ENCODE results near the gene ITGA5.
"Not testable (repeated sequence)": the region's sequence is repeated elsewhere in the genome, so short reads cannot be mapped to it uniquely, and the experiment has no call there.

Gene ITGA5

GRCh38 chr12:54369597-54370131 lies 49.4 kb downstream of the ITGA5 start:
- no peak for DNase-seq

GRCh38 chr12:54368709-54369596 lies 50.1 kb downstream of the ITGA5 start:
- peak; percentile 65 to 87 (median 82) for DNase-seq

GRCh38 chr12:54368025-54368708 lies 50.9 kb downstream of the ITGA5 start:
- DNase-seq, result no peak

- DNase-seq, result peak in 2 of 6 experiments; percentile 12 to 16
These were observed 54.7 kb downstream of the ITGA5 start, which contains the start of gene GPR84 for GRCh38 chr12:54364413-54364812. Gene GPR84 (minus strand): TSS chr12:54364486. CDS start chr12:54363851, 635 bp downstream.

- DNase-seq, result no peak
These were observed 55.4 kb downstream of the ITGA5 start for GRCh38 chr12:54363618-54364017.

- no peak for DNase-seq
These were observed 56.0 kb downstream of the ITGA5 start for GRCh38 chr12:54363047-54363446.

GRCh38 chr12:54360717-54361456 lies 58.2 kb downstream of the ITGA5 start:
- peak; percentile 6 to 44 (median 28) for DNase-seq

- no peak for DNase-seq
These were observed 59.2 kb downstream of the ITGA5 start for GRCh38 chr12:54359762-54360351.

GRCh38 chr12:54358945-54359761 lies 59.9 kb downstream of the ITGA5 start:
- DNase-seq, result peak; percentile 85 to 96 (median 94)

GRCh38 chr12:54358191-54358944 lies 60.7 kb downstream of the ITGA5 start:
- peak in 5 of 6 experiments; percentile 8 to 60 (median 45) for DNase-seq

GRCh38 chr12:54357506-54358190 lies 61.4 kb downstream of the ITGA5 start:
- DNase-seq, result no peak

GRCh38 chr12:54356951-54357356 lies 62.1 kb downstream of the ITGA5 start:
- no peak for DNase-seq

- DNase-seq, result no peak
These were observed 62.8 kb downstream of the ITGA5 start for GRCh38 chr12:54356228-54356627.

- no peak for DNase-seq
These were observed 63.8 kb downstream of the ITGA5 start for GRCh38 chr12:54355104-54355815.

- not testable (repeated sequence) for DNase-seq
These were observed 64.8 kb downstream of the ITGA5 start for GRCh38 chr12:54354271-54354670.

- no peak for DNase-seq
These were observed 65.9 kb downstream of the ITGA5 start for GRCh38 chr12:54352891-54353874.

- DNase-seq, result peak in 4 of 6 experiments; percentile 4 to 25 (median 22)
These were observed 67.0 kb downstream of the ITGA5 start for GRCh38 chr12:54352022-54352531.

GRCh38 chr12:54351341-54351740 lies 67.7 kb downstream of the ITGA5 start:
- no peak for DNase-seq

All from stimulated activated naive CD4-positive, alpha-beta T cell (primary cell).